ENCODE data around the gene PTK7.
"Not testable (repeated sequence)": the region's sequence is repeated elsewhere in the genome, so short reads cannot be mapped to it uniquely, and the experiment has no call there.

PTK7 gene

GRCh38 chr6:43086022-43086658 is 10.0 kb downstream of the PTK7 start:
- DNase-seq (ENCODE audit: low read depth): no peak

- no peak for DNase-seq (ENCODE audit: low read depth)
Measured at GRCh38 chr6:43088654-43089056, 12.5 kb downstream of the PTK7 start.

- no peak for DNase-seq (ENCODE audit: low read depth)
Measured at GRCh38 chr6:43089467-43089866, 13.4 kb downstream of the PTK7 start.

- no peak for DNase-seq (ENCODE audit: low read depth)
Measured at GRCh38 chr6:43089874-43090558, 13.9 kb downstream of the PTK7 start.

GRCh38 chr6:43090559-43090956 is 14.4 kb downstream of the PTK7 start:
- DNase-seq (ENCODE audit: low read depth): no peak

GRCh38 chr6:43091020-43091419 is 14.9 kb downstream of the PTK7 start:
- DNase-seq (ENCODE audit: low read depth): no peak

- no peak for DNase-seq (ENCODE audit: low read depth)
Measured at GRCh38 chr6:43091436-43091991, 15.4 kb downstream of the PTK7 start.

GRCh38 chr6:43092635-43093034 is 16.5 kb downstream of the PTK7 start:
- no peak for DNase-seq (ENCODE audit: low read depth)

GRCh38 chr6:43093436-43094289 is 17.5 kb downstream of the PTK7 start:
- DNase-seq (ENCODE audit: low read depth): no peak

GRCh38 chr6:43095939-43096338 is 19.8 kb downstream of the PTK7 start:
- no peak for DNase-seq (ENCODE audit: low read depth)

GRCh38 chr6:43096451-43097097 is 20.5 kb downstream of the PTK7 start:
- no peak for DNase-seq (ENCODE audit: low read depth)

GRCh38 chr6:43097098-43097489 is 21.0 kb downstream of the PTK7 start:
- DNase-seq (ENCODE audit: low read depth): no peak

- no peak for DNase-seq (ENCODE audit: low read depth)
Measured at GRCh38 chr6:43097502-43097901, 21.4 kb downstream of the PTK7 start.

GRCh38 chr6:43101497-43101896 is 25.4 kb downstream of the PTK7 start:
- no peak for DNase-seq (ENCODE audit: low read depth)

- no peak for DNase-seq (ENCODE audit: low read depth)
Measured at GRCh38 chr6:43103253-43103876, 27.3 kb downstream of the PTK7 start.

- DNase-seq (ENCODE audit: low read depth): no peak
Measured at GRCh38 chr6:43105538-43106222, 29.6 kb downstream of the PTK7 start.

- no peak for DNase-seq (ENCODE audit: low read depth)
Measured at GRCh38 chr6:43107344-43108062, 31.4 kb downstream of the PTK7 start.

GRCh38 chr6:43113431-43114260 is 37.5 kb downstream of the PTK7 start:
- DNase-seq (ENCODE audit: low read depth): no peak

GRCh38 chr6:43115365-43115764 is 39.3 kb downstream of the PTK7 start:
- no peak for DNase-seq (ENCODE audit: low read depth)

GRCh38 chr6:43117466-43117865 is 41.4 kb downstream of the PTK7 start:
- DNase-seq (ENCODE audit: low read depth): not testable (repeated sequence)

Measured in stimulated activated CD8-positive, alpha-beta memory T cell treated with anti-CD3 and anti-CD28 coated beads, Interleukin-12 subunit alpha, Interleukin-12 subunit beta, amount 100 ng/mL, for 1 hour (primary cell).